ENCODE measurements around the gene DOK4.

The DOK4 gene

DNA sequence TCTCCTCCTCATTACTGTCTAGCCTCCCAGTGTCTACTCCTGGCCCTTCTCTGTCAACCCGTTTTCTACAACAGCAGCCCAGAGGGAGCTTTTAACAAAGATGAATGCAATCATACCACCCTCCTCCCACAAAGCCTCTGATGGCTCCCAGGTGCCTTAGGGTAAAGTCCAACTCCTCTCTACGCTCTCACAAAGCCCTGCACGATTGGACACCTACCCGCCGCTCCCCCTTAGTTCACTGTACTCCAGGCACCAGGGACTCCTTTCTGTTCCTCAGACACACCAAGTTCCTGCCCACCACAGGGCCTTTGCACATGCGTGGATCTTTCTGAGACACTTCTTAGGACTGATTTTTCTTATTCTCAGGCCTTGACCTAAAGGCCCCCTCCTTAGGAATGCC lies 32.6 kb upstream of the DOK4 start:
- no peak for DNase-seq

DNA sequence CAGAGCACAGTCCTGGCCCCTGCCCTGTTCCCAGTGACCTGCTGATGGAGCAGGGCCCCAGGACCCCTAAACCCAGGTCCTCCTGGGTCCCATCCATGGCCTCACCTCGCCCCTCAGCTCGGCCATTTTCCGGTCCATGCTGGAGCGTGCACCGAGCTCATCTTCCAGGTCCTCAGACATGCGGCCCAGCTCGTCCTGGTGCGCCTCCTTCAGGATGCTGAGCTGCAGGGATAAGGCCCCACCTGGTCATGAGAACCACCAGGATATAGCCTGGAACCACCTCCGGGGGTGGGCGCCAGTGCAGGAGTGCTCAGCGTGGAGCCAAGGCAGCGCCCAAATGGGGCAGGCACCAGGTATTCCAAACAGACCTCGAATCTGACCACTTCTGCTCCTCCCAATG lies 32.2 kb upstream of the DOK4 start:
- no peak for DNase-seq

DNA sequence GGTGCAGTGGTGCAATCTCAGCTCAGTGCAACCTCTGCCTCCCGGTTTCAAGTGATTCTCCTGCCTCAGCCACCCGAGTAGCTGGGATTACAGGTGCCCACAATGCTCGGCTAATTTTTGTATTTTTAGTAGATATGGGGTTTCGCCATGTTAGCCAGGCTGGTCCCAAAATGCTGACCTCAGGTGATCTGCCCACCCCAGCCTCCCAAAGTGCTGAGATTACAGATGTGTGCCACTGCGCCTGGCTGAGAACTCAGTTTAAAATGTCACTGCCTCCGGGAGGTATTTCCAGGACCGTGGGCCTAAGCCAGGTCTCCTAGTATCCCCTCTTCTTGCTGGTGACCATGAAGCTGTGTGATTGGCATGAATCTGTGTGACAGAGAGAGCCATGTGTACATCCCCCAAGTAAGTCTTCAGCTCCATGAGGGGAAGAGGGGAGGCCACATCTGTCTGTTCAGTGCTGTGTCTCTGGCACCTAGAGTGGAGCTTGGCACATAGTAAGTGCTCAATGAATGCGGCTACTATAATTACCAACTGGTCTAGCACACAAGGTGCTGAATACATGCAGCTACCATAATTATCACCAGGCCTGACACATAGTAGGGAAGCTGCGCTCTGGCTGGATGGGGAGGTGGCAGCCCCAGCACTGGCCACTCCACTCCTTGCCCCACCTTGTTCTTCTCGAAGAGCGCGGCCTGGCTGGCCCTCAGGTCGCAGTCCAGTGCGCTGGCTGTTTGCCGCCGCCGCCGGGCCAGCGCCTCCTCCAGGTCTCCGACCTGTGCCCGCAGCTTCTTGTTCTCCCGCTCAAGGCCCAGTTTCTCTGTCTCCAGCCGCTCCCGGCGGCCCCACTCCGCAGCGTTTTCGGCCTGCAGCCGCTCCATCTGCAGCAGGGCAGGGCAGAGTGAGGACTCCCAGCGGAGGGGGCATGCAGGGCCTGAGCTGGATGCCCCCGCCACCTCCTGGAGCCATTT lies 31.4 kb upstream of the DOK4 start:
- DNase-seq, result no peak

DNA sequence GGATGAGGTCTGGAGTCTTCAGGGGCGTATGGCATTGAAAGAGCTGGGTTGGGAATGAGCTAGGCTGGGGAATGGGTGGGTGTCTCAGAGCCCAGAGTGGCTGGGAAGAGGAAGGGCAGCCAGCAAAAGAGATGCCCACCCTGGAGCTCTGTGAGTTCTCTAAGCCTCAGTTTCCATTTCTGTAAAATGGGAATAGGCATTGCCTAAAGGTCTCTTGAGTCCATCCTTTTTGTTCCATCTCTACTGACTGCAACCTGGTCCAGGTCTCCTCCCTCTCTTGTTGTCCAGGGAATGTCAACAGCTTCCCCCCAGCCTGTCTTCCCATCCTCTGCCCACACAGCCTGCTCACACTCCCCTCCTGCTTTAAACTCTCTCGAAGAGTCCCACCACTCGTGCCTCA lies 30.5 kb upstream of the DOK4 start:
- DNase-seq, result no peak

DNA sequence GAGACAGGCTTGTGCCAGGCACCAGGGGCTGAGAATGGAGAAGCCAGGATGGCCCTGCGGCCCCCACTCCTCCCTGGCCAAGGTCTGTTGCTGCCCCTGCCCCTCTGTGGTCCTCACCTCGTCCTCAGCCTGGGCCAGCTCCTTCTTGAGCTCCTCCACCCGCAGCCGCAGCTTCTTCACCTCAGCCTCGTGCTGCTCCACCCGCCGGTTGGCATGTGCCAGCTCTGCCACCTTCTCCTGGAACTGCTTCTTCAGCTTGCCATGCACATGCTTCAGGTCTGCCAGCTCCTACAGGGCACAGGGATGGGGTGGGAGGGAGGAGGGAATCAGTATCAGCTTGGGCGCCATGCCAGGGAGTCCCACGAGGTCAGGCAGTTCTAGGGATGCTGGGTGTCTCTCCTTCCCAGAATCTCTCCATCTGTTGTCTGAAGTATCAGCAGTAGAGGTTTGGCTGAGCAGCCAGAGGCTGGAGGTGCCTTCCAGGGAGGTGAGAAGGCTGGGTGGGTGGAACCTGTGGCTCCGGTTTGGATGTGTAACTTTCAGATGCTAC lies 30.0 kb upstream of the DOK4 start:
- no peak for DNase-seq

DNA sequence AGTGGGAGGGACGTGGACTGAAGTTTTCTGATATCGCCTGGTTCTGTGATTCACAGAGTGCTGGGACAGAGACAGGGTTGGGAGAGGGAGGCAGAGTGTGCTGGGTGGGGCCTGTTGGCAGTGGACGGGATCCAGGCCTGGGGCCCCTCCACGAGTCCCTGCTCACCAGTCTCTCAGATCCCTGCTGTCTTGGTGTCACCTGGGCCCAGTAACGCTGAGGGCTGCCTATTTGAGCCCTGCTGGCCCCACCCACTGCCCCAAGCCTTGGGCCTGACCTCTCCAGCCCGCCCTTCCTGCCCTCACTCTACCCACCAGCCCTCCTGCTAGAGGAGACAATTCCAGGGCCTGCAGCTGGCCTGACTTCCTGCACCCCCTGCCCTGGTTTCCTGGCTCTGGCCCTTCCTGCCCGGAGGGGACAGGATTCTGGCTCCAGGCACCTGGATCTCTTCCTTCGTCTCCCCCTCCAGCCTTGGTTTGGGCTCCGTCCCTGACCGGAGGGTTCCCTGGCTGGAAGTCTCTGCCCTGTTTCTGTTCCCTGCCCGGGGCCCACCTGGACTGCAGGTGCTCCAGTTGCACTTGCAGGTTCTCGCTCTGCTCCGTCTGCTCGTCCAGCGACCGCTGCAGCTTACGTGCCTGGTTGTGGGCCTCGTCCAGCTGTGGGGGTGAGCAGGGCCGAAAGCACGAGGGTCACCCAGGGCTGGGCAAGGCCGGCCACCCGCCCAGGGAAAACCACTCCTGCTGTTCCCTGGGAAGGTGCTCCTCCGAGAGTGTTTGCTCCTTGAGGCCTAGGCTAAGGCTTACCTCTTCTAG lies 28.7 kb upstream of the DOK4 start:
- DNase-seq, result no peak

DNA sequence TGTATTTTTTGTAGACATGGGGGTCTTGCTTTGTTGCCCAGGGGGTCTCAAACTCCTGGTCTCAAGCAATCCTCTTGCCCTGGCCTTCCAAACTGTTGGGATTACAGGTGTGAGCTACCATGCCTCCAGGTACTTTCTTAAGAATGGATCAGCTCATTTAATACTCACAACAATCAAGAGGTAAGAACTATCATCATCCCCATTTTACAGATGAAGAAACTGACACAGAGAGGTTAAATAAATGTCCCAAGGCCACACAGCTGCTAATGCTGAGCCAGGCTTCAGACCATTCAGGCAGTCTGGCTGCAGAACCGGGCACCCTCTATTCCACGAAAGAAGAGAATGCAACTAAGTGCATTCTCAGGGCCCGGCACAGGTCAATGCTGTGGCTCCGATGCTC lies 28.1 kb upstream of the DOK4 start:
- DNase-seq, result no peak

DNA sequence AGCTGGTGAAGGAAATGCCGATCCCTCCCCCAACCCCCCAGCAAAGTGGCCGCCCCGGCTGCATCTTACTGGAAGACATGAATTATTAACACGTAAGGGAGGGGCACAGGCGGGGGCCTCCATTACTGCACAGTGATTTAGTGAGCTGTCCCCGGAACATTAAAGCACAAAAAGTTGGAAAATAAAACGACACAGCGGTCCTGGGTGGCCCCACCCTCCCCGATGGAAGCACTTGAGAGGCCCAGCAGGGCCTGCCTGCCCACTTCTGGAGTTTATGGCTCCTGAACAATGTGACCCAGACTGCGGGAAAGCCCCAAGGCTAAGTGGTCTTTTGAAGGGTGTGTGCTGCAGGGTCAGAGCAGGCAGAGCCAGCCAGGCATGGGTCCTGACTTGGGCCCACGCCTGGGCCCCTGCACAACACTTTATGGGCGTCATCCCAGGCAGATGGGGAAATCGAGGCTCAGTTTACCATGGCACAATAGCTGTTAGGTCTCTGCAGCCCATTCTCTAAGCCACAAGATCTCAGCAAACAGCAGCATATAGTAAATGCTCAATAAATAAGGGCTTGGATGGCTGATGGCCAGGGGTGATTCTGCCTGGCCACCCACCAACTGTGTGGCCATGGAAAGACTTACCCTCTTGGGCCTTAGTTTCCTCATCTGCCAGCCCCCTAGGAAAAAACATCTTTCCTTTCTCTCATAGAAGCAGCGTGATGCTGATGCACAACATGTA lies 27.2 kb upstream of the DOK4 start:
- DNase-seq, result no peak

DNA sequence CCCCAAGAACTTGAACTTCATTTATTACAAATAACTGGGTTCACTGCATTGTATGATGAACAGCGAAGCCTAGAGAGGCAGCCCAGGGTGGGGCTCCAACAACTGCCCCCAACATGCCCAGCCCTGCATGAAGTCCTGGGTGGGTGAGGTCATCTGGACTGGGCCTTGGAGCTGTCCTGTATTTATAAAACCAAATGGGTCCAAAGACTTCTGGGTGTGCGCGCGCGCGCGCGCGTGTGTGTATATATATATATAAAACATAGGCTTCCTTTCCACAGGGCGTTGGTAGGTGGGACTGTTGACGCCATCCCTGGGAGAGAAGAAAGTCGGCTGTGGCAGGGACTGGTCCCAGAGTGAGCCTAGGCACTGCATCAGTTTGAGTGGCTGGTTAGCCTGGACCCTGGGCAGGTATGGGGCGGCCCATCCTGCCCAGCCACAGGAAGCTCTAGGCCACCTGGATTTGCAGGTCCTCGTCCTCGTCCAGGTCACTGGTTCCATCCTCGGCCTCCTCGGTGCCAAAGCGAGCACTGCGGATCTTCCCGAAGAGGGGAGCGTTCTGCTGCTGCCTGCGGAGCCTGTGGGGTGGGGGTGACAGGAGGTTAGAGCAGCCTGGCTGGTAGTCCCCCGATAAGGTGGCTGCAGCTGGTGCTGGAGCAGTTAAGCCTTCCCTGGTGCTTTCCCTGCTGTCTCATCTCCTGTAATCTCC lies 26.2 kb upstream of the DOK4 start:
- no peak for DNase-seq

DNA sequence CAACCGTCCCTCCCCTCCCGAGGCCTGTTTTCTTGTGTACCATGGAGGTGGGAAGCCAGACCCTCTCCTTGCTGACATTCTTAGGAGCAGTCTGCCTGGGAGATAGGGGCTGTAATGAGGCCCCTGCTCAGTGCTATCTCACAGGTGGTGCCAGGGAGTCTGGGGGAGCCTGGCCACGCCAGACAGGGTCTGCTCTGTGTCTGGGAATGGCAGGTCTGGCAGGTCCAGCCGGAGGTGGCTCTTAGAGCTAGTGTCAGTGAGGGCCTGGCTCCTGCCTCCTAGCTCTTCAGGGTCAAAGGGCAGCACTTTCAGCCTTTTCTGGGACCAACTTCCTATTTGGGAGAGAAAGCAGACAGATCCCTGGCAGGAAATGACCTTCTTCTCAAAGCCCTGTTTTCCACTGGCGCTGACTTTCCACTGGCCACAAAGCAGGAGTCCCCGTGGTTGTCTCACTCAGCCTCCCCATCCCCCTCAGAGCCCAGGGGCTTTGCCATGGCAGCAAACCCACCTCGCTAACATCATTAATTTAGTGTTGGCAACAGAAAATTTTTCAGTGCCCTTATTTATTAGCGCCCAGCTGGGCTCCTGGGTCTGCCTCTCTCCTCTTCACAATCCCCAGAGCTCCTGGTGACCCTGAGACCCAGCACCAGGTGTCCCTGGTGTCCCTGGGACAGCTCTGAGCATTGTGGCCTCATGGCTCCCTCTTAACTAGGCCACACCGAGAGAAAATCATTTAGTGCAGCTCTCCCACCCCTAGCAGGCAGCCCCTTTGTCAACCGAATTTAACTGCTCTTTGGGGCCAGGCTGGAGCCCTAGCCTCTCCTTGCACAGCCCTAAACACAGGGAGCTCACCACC lies 24.0 kb upstream of the DOK4 start:
- no peak for DNase-seq

DNA sequence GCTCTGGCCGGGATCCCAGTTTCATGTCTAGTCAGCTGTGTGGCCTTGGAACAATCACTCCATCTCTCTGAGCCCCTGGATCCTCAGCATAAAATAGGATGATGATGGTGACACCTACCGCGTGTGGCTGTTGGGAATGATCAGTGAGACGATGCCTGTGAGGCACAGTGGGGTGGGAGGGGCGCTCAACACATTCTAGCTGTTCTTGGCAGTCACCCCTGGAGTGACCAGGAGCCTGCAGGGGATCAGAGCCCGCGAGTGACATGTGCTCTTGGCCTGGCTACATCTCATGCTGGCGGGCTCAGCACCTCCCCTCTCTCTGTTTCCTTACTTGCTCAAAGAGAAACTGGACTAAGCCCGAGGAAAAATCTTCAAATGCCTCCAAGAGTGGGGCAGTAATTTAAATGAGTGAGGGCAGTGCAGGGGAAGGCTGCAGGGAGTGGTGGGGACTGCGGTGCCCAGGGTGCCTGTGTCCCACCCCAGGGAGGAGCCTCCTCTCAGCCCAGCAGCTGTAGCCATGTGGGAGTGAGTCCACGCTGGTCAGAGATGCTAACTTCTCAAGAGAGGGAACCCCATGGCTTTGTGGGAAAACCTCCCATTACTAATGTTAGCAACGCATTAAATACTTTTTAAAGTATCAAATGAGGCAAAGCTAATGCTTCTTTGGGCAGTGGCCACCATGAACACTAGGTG lies 23.1 kb upstream of the DOK4 start:
- DNase-seq, result no peak

DNA sequence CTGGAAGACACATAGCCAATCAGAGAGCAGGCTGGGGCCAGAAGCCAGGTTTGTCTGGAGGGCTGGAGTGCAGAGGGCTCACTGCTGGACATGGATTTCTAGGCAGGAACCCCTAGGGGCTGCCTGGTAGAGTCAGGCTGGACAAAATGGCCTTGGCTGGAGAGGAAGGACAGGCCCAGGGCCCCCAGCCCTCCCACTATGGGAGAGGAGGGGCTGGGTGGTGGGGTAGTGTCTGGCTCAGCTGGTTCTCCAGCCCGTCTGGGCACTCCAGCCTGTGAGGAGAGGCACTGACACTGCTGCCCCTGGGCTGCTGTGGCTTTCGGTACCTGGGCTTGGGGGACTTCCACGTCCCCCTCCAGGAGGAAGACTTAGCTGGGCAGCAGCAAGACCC lies 21.7 kb upstream of the DOK4 start:
- no peak for DNase-seq

DNA sequence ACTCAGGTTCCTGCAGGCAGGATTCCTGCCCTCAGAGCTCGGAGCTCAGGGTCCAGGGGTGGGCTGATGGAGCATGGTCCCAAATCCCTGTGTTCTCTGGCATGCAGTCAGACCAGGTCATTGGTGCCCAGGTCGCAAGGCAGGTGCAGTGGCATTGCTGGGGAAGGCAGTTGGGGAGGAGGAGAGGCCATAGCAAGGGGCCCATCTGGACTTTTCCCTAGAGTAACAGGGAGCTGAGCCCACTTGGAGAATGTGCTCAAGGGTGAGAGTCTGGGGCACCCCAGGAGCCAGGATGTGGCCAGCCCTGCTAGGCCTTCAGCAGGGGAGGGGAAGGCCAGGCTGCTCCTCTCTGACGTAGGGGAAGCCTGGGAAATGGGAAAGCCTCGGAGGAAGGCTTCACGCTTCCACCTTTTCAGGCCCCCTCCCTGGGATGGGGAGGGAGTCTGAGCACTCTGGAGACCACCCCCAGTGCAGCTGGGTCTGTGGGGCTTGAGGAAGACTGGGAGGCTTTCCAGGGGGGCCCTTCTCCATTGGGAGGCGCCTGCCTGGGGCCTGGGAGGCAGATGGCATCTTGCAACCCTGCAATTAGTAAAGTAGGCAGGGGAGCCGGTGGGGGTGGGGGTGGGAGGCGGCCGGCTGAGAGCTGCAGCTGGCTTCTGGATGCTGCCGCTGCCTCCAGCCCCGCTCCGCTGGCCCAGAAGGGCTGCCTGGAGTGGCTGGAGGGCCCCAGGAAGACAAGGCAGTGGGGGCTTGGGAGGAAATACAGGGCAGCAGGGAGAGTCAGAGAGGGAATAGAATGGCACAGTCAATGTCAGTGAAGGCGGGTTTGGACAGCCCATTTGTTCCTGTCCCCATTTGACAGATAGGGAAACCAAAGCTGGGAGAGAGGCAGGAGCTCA lies 21.1 kb upstream of the DOK4 start:
- no peak for DNase-seq

DNA sequence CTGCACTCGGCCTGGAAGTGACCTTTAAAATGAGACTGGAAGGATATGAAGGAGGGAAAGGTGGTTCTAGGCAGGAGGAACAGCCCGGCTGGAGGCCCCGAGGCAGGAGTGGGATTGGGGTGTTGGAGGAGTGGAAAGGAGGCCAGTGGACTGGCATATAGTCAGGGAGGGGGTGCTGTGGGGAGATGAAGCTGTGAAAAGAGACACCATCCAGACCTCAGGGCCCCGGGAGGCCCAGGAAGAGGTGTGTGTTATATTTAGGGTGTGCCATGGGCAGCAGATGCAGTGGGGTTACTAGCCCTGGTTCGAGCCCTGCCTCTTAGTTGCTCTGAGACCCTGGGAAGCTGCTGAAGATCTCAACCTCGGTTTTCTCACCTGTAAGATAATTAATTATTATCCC lies 18.9 kb upstream of the DOK4 start:
- DNase-seq, result no peak

DNA sequence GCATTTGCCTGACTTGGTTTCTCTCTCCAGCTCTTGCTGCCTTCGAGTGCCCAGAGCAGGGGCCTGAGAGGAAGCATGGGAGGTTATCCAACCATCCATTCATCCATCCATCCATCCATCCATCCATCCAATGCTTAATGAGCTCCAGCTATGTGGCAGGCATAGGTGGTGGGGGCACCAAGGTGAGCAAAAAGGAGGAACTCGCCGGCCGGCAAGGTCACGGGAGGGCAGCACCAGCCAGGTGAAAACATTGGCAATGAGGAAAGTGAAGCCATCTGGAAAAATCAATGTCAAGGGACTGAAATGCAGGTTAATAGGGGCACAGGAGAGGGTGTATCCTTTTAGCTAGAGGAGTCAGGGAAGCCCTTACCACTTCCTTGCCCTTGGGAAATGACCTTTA lies 18.2 kb upstream of the DOK4 start:
- no peak for DNase-seq

DNA sequence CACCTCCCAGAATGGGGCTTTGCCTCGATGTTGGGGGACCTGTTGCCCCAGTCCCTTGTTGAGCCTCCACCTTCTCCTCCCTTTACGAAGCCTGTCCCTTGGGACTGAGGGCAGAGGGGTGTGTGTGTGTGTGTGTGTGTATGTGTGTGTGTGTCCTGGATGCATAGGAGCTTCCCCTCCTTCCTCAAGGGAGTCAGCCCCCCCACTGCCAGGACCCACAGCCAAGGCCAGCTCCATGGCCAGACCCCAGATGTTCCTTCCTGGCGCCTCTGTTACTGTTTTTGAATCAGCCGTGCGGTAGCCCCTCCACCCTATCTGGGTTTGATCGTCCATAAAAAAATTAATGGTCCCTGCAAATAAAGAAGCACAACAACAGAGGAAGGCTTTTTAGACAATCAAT lies 17.7 kb upstream of the DOK4 start:
- no peak for DNase-seq

DNA sequence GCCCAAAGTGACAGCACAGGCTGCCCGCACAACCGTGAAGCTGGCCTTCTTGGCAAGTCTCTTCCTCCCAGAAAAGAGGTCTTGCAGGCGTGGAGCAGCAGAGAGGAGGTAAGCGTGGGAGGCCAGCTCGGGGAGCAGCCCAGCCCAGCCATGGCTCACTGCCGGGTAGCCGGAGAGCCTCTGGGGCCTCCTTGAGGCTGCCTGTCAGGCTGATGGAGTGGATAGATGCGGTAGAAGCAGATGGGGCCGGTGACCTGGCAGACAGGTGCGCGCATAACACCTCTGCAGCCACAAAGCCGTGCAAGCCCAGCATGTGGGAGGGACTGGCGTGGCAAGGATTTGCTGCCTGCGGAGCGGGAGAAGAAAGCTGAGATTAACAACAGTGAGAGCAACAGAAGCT lies 17.1 kb upstream of the DOK4 start:
- no peak for DNase-seq

DNA sequence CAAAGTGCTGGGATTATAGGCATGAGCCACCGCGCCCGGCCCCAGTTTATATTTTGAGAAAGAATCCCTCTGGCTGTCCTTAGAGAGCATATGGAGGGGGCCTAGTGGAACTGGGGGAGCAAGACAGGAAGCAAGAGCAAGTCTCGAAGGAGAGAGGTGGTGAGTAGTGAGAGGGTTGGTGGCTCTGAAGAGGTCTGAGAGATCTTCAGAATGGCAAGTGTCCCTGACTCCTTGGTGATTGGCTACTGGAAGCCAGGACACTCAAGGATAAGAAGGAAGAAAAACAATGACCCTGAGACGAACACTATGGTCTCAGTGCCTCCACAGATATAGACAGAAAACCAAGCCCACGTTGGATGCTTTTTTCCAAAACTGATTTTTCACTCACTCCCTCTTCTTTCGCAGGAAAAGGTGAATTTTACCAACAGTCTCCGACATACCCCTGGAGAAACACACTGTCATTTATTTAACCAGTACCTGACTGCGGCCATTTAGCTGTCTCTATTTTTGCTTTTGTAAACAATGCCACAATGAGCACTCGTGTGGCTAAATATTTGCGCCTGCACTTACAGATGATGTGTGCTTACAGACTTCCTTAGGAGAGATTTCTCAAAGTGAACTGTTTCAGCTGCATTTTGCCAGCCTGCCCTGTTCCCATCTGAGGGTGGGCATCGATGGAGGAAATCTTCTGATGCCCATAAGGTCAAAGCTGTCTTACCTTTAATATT lies 15.9 kb upstream of the DOK4 start:
- no peak for DNase-seq

DNA sequence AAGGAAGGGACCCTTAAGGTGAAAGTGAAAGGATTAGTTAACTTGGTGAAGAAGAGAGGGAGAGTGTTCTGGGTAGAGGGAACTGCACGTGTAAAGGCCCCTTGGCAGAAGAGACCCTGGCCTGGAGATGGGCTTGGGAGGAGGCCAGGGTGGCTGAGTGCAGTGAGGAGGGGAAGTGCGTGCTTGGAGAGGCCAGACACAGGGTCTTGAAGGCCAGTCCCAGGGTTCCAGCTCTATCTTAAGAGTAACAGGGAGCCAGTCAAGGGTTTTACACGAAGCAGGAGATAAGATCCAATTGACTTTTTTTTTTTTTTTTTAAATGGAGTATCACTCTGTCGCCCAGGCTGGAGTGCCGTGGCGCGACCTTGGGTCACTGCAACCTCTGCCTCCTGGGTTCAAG lies 15.2 kb upstream of the DOK4 start:
- no peak for DNase-seq

Measured in CD4-positive, alpha-beta T cell treated with Interleukin-4 for 1 hour (primary cell).